Right lobe of liver (tissue), 6 donors: ENCODE data around the gene AHCYL2. TPM values are rescaled to one million over a fixed set of nuclear protein-coding genes. Genes with fewer than 3 reads are reported as not detected.

Experiments
- ATAC-seq, 4 donors: fragments of 200-7000 bp; cut with Tn5 transposase; one replicate each; pipeline ENCODE4 v1.9.1; 2020; ENCODE audit warnings: mild to moderate bottlenecking in 4 of 4, moderate library complexity in 4 of 4
- DNase-seq, 3 donors: peaks; one replicate each; pipeline ENCODE4 v3.0.0-alpha.2; 2020
- H3K27ac ChIP-seq, 3 donors: fragments of 200-600 bp; one replicate each; pipeline ENCODE4 v1.8.0; 2022
- H3K27me3 ChIP-seq, 2 donors: fragments of 200-600 bp; one replicate each; pipeline ENCODE4 v1.8.0; 2022
- H3K36me3 ChIP-seq, 4 donors: fragments of 200-600 bp; sonication (generic) in 1 of 4; one replicate each; pipeline versions ENCODE4 v1.5.1 to v1.8.0; 2017 to 2022; ENCODE audit warnings: control low read depth in 1 of 4
- H3K4me1 ChIP-seq, 4 donors: fragments of 200-600 bp; sonication (generic) in 1 of 4; one replicate each; pipeline versions ENCODE4 v1.5.1 to v1.8.0; 2017 to 2022; ENCODE audit warnings: control low read depth in 1 of 4
- H3K4me3 ChIP-seq, 3 donors: fragments of 200-600 bp; one replicate each; pipeline ENCODE4 v1.8.0; 2022
- H3K9me3 ChIP-seq, 4 donors: fragments of 200-600 bp; sonication (generic) in 1 of 4; one replicate each; pipeline versions ENCODE4 v1.5.1 to v1.8.0; 2017 to 2022; ENCODE audit warnings: control low read depth in 1 of 4
- CTCF ChIP-seq, 4 donors: fragments of 200-600 bp in 3 of 4; fragments of 450-650 bp in 1 of 4; IDR thresholded peaks; one replicate each; pipeline versions ENCODE4 v1.5.1 to v1.8.0; 2016 to 2022; ENCODE audit warnings: antibody characterized with exemption in 4 of 4, mild to moderate bottlenecking in 2 of 4
- POLR2A ChIP-seq: fragments of 450-650 bp; IDR thresholded peaks from one replicate; pipeline ENCODE4 v1.6.1; 2017; ENCODE audit warnings: antibody characterized with exemption, mild to moderate bottlenecking
- WGBS: methylation state at CpG from one replicate; pipeline ENCODE4 v1.1.6; 2018; ENCODE audit warnings: low coverage, low lambda C conversion rate; ENCODE audit not compliant: insufficient coverage; ENCODE audit errors: missing lambda C conversion rate; 5-methylcytosine and 5-hydroxymethylcytosine counted together
- intact Hi-C, 2 donors: fragments of 100-400 bp; cut with DNase I; formaldehyde crosslinking; loops; one replicate each; pipeline versions ENCODE4 v1.11.2 to v1.14.1; 2022
- total RNA-seq, 6 experiments: library from RNA; depleted of rRNA in 2 of 6; stranded (reverse); fragments of >200 nt in 2 of 6; fragmentation: NEBNext Ultra II Directional in 3 of 6; extraction: Animal tissue kit (Norgen Biotek cat#: 25700) in 3 of 6; gene quantifications; one replicate each; pipeline versions ENCODE4 v1.1.0 to v1.2.4, GENCODE V29; 2016 to 2023
- donor health status: DM: no; HTN: yes; CAD: no.
- donor health status: DM: no; HTN: no; CAD: no.
- donor health status: DM: no; HTN: no; CAD: no.
- donor health status: DM: no; HTN: yes; CAD: no.
- donor health status: DM: no; HTN: yes; CAD: no.

The AHCYL2 gene
- total RNA-seq, 6 experiments from 2014 or later, result 6.1 to 9.3 (median 8.0) TPM

- intact Hi-C loops, result no loop called here
- 100% methylated on average over 2 of the region's 2 CpGs for WGBS
- no peak for DNase-seq
- H3K4me3 ChIP-seq, result no peak overlapping the region
- no peak for ATAC-seq
- no peaks in the 10 kb centered on the region for H3K36me3 ChIP-seq
- H3K27me3 ChIP-seq, result no peaks in the 10 kb centered on the region
- H3K9me3 ChIP-seq, result no peaks in the 10 kb centered on the region
- no peak overlapping the region for H3K27ac ChIP-seq
- no peaks in the 10 kb centered on the region for H3K4me1 ChIP-seq
- TF ChIP-seq CTCF (IDR thresholded peaks at IDR 0.05) (no peak), POLR2A (no peak)
Measured at GRCh38 chr7:129317450-129317849, 92.6 kb downstream of the AHCYL2 start.

GRCh38 chr7:129327076-129327475, 102.2 kb downstream of the AHCYL2 start:
- Histone ChIP-seq H3K27ac (no peak overlapping the region), H3K9me3 (no peaks in the 10 kb centered on the region), H3K4me3 (no peak overlapping the region), H3K36me3 (no peaks in the 10 kb centered on the region), H3K27me3 (no peaks in the 10 kb centered on the region), H3K4me1 (no peaks in the 10 kb centered on the region)
- intact Hi-C loops, result no loop called here
- 80% methylated on average over 1 of the region's 1 CpG for WGBS
- DNase-seq (no peak), ATAC-seq (no peak)
- TF ChIP-seq CTCF (IDR thresholded peaks at IDR 0.05) (no peak), POLR2A (no peak)

- H3K36me3 ChIP-seq, result no peaks in the 10 kb centered on the region
- H3K4me3 ChIP-seq, result no peak overlapping the region
- WGBS, result 94% methylated on average over 3 of the region's 3 CpGs
- ATAC-seq, result peak in 1 of 4 donors; percentile 32
- H3K27ac ChIP-seq, result no peak overlapping the region
- DNase-seq, result no peak
- TF ChIP-seq CTCF (IDR thresholded peaks at IDR 0.05) (no peak), POLR2A (no peak)
- H3K4me1 ChIP-seq, result no peaks in the 10 kb centered on the region
- intact Hi-C loops, result no loop called here
- H3K9me3 ChIP-seq, result no peaks in the 10 kb centered on the region
- no peaks in the 10 kb centered on the region for H3K27me3 ChIP-seq
Measured at GRCh38 chr7:129332254-129333035, 107.6 kb downstream of the AHCYL2 start.

GRCh38 chr7:129334473-129334872, 109.6 kb downstream of the AHCYL2 start:
- Histone ChIP-seq H3K4me3 (no peak overlapping the region), H3K36me3 (no peaks in the 10 kb centered on the region), H3K27me3 (no peaks in the 10 kb centered on the region), H3K27ac (no peak overlapping the region), H3K9me3 (no peaks in the 10 kb centered on the region), H3K4me1 (no peaks in the 10 kb centered on the region)
- DNase-seq (no peak), ATAC-seq (no peak)
- intact Hi-C loops, result no loop called here
- 94% methylated on average over 3 of the region's 3 CpGs for WGBS
- no peak for TF ChIP-seq CTCF (IDR thresholded peaks at IDR 0.05)
- TF ChIP-seq POLR2A, result no peak
